GM10248 (cell line): Measurements from ENCODE around the gene PSMD13.

ENCODE experiments used
- CTCF ChIA-PET: fragments of 300-600 bp; sonication (Branson Sonifier 250); formaldehyde crosslinking; extraction: SDS; loops from one replicate; lab custom pipeline; 2021; ENCODE audit warnings: antibody characterized with exemption; lab: Yijun Ruan, JAX
- POLR2A ChIA-PET: fragments of 350-650 bp; sonication (Branson Sonifier 250); formaldehyde crosslinking; extraction: SDS; loops from one replicate; lab custom pipeline; 2020; ENCODE audit warnings: antibody characterized with exemption; lab: Yijun Ruan, JAX
- DNase-seq: peaks from one replicate; pipeline ENCODE4 v3.0.0; 2012; ENCODE audit errors: extremely low spot score
- TF ChIP-seq, protein P1 (sequence below): IDR thresholded peaks from 2 replicates; pipeline ENCODE4 v1.5.1; 2012; ENCODE audit warnings: mild to moderate bottlenecking, low read depth; ENCODE audit errors: extremely low read depth, missing control alignments, control extremely low read depth

The PSMD13 gene

GRCh38 chr11:224424-224823 lies 12.4 kb upstream of the PSMD13 start:
- CTCF ChIA-PET: no interaction called here
- no peak for DNase-seq
- POLR2A ChIA-PET: no interaction called here
- TF ChIP-seq, protein P1, sequence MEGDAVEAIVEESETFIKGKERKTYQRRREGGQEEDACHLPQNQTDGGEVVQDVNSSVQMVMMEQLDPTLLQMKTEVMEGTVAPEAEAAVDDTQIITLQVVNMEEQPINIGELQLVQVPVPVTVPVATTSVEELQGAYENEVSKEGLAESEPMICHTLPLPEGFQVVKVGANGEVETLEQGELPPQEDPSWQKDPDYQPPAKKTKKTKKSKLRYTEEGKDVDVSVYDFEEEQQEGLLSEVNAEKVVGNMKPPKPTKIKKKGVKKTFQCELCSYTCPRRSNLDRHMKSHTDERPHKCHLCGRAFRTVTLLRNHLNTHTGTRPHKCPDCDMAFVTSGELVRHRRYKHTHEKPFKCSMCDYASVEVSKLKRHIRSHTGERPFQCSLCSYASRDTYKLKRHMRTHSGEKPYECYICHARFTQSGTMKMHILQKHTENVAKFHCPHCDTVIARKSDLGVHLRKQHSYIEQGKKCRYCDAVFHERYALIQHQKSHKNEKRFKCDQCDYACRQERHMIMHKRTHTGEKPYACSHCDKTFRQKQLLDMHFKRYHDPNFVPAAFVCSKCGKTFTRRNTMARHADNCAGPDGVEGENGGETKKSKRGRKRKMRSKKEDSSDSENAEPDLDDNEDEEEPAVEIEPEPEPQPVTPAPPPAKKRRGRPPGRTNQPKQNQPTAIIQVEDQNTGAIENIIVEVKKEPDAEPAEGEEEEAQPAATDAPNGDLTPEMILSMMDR: no peak

DNA sequence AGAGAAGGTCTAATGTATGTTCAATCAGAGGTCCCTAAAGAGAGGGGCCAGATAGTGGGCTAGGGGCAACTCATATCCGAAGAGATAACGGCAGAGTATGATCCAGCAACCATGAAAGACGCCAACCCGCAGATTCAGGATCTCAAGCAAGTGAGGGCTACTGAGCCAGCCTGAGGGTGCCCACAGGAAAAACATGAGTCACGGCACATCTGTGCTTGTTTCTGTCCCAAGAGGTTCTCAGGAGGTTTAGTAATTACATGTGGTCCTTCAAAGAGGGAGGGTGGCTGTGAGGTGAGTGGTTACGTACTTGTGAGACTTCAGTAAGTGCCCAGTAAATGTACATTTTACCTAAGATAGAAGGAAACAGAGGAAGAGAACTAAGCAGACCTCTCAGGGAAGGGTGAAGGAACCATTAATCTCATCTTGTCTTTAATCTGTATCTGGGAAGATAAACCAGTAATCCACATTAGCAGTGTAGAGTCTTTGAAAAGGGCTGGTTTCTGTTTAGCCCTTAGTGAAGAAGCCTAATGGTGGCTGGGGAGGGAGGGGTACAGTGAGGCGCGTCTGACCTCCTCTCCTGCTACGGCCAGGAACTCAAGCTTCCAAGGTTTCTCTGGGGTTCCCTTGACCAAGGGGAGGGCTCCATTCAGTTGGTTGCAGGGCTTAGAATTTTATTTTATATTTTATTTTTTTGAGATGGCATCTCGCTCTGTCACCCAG lies 10.9 kb upstream of the PSMD13 start:
- CTCF ChIA-PET: interaction anchor here (1.0 kb wide), 1 partner anchor 10 kb away, joined by 3 read pairs; no protein-coding TSS in a partner anchor
- DNase-seq: peak; percentile 52
- TF ChIP-seq, protein P1: no peak
- POLR2A ChIA-PET: no interaction called here

GRCh38 chr11:227824-228379 lies 8.9 kb upstream of the PSMD13 start:
- ChIA-PET CTCF (interaction anchor here (0.6 to 5.3 kb wide), 3 partner anchors 23 to 134 kb away, joined by 3 to 24 read pairs (median 3); no protein-coding TSS in a partner anchor), POLR2A (no interaction called here)
- TF ChIP-seq, protein P1: no peak
- DNase-seq: no peak

DNA sequence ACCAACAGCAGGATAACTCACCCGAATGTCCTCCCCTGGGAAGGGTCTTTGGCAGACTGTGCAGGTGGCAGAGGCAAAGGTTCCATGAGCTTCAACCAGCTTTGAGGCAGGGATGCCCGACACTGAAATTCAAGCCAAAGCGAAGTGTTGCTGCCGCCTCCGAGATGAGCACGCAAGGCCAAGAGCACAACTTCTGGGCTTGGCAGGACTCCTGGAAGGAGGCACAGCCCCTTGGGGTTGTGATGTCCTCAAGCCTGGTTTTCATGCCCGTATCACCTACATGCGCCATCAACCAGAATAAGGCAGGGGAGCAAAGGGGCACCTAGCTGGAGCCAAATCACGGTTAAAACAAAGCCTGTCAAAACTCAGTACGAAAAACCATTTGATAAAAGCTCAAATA lies 6.3 kb upstream of the PSMD13 start:
- TF ChIP-seq, protein P1: no peak
- CTCF ChIA-PET: interaction anchor here (1.6 to 5.3 kb wide), 2 partner anchors 20 to 167 kb away, joined by 4 to 24 read pairs; no protein-coding TSS in a partner anchor
- DNase-seq: no peak
- POLR2A ChIA-PET: no interaction called here

GRCh38 chr11:232783-233565 lies 3.8 kb upstream of the PSMD13 start:
- ChIA-PET CTCF (interaction anchor here (1.8 to 5.3 kb wide), 2 partner anchors 10 to 18 kb away, joined by 3 to 24 read pairs; no protein-coding TSS in a partner anchor), POLR2A (no interaction called here)
- no peak for DNase-seq
- TF ChIP-seq, protein P1: no peak

DNA sequence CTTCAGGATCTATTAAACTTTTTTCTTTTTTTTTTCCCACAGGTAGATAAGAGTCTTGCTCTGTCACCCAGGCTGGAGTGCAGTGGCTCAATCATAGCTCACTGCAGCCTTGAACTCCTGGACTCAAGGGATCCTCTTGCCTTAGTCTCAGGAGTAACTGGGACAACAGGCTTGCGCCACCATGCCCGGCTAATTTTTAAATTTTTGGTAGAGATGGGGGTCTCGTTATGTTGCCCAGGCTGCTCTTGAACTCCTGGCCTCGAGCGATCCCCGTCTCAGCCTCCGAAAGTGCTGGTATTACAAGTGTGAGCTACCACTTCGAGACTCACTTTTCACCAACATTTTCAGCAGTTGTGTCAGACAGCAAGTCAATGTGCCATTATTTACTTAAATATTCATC lies 1.6 kb upstream of the PSMD13 start:
- ChIA-PET CTCF (interaction anchor here (1.0 to 9.4 kb wide), 3 partner anchors 12 to 18 kb away, joined by 3 to 85 read pairs (median 4); no protein-coding TSS in a partner anchor), POLR2A (no interaction called here)
- no peak for DNase-seq
- TF ChIP-seq, protein P1: no peak
